Stomach (tissue), 4 donors: ENCODE measurements around the gene HNRNPM.

ENCODE experiments used
- POLR2A ChIP-seq, 4 donors: fragments of 450-650 bp; IDR thresholded peaks; one replicate each; pipeline ENCODE4 v1.6.1; 2016; ENCODE audit warnings: antibody characterized with exemption in 4 of 4, control low read depth in 2 of 4, mild to moderate bottlenecking in 1 of 4, moderate library complexity in 1 of 4
- TF ChIP-seq, protein P1 (sequence below), 7 experiments: fragments of 450-650 bp in 4 of 7; fragments of 200-600 bp in 3 of 7; sonication (generic) in 3 of 7; IDR thresholded peaks; one replicate each; pipeline ENCODE4 v1.5.1; 2016 to 2019; ENCODE audit warnings: antibody characterized with exemption in 7 of 7, control low read depth in 2 of 7, mild to moderate bottlenecking in 1 of 7

DNA sequence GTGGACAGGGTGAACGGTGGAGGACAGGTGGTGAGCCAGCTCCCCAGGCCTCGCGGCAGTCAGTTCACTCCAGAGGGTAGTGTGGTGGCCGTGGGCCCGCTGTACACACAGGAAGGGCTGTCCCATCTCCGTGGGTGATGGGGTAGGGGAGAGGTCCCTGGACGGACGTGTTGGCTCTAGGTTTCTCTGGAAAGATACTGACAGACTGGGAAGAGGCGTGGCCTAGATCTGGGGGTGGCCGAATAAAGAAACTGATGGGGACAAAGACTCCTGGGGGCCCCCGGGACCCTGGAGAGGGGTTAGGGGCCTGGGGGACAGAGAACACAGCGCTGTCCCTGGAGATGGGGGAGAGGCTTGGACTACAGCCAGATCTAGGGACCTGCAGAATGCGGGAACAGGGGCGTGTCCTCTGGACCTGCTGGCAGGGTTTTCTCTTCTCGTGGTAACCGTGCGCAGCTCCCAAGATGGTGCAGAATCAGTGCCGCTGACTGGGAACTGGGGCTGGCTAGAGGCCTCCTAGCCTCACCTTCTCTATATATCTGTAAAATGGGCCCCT, 61.7 kb downstream of the HNRNPM start:
- TF ChIP-seq POLR2A (IDR thresholded peaks at IDR 0.05) = no peak
- TF ChIP-seq, protein P1, sequence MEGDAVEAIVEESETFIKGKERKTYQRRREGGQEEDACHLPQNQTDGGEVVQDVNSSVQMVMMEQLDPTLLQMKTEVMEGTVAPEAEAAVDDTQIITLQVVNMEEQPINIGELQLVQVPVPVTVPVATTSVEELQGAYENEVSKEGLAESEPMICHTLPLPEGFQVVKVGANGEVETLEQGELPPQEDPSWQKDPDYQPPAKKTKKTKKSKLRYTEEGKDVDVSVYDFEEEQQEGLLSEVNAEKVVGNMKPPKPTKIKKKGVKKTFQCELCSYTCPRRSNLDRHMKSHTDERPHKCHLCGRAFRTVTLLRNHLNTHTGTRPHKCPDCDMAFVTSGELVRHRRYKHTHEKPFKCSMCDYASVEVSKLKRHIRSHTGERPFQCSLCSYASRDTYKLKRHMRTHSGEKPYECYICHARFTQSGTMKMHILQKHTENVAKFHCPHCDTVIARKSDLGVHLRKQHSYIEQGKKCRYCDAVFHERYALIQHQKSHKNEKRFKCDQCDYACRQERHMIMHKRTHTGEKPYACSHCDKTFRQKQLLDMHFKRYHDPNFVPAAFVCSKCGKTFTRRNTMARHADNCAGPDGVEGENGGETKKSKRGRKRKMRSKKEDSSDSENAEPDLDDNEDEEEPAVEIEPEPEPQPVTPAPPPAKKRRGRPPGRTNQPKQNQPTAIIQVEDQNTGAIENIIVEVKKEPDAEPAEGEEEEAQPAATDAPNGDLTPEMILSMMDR (IDR thresholded peaks at IDR 0.05) = peak in 2 of 7 experiments; percentile 2 to 34
